GM12864 (cell line): Measurements from ENCODE around the gene NRGN.

Source experiments
- DNase-seq: peaks from one replicate; pipeline ENCODE4 v3.0.0-alpha.2; 2011; ENCODE audit warnings: low read depth
- H3K4me3 ChIP-seq: 2 replicates; pipeline ENCODE4 v1.5.1; 2011; ENCODE audit warnings: mild to moderate bottlenecking, low read depth, low read length, control low read depth
- TF ChIP-seq, protein P1 (sequence below): IDR thresholded peaks from 2 replicates; pipeline ENCODE4 v1.5.1; 2011; ENCODE audit warnings: low read depth, mild to moderate bottlenecking, moderate library complexity, low read length, control low read depth, inconsistent platforms; ENCODE audit errors: missing control alignments

The NRGN gene

GRCh38 chr11:124725719-124726105 is 14.0 kb upstream of the NRGN start:
- DNase-seq: no peak
- no peak overlapping the region for H3K4me3 ChIP-seq
- TF ChIP-seq, protein P1, sequence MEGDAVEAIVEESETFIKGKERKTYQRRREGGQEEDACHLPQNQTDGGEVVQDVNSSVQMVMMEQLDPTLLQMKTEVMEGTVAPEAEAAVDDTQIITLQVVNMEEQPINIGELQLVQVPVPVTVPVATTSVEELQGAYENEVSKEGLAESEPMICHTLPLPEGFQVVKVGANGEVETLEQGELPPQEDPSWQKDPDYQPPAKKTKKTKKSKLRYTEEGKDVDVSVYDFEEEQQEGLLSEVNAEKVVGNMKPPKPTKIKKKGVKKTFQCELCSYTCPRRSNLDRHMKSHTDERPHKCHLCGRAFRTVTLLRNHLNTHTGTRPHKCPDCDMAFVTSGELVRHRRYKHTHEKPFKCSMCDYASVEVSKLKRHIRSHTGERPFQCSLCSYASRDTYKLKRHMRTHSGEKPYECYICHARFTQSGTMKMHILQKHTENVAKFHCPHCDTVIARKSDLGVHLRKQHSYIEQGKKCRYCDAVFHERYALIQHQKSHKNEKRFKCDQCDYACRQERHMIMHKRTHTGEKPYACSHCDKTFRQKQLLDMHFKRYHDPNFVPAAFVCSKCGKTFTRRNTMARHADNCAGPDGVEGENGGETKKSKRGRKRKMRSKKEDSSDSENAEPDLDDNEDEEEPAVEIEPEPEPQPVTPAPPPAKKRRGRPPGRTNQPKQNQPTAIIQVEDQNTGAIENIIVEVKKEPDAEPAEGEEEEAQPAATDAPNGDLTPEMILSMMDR: no peak

DNA sequence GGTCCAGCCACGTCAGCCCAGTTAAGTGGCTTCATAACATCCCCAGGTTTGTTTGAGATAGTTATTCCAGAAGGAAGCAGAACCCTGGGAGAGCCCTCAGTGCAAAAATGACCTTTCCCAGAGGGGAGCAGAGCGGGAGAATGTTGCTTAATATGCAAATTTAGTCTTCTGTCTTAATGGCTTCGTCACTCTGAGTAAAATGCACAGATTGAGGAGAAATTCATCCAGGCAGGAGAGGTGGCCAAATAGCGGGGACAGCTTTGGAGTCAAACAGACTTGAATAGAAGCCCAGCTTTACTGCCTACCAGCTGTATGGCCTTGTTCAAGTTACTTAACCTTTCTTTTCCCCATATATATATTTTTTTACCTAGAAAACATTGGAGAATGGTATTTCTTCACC is 12.3 kb upstream of the NRGN start:
- TF ChIP-seq, protein P1: no peak
- H3K4me3 ChIP-seq: no peak overlapping the region
- no peak for DNase-seq

DNA sequence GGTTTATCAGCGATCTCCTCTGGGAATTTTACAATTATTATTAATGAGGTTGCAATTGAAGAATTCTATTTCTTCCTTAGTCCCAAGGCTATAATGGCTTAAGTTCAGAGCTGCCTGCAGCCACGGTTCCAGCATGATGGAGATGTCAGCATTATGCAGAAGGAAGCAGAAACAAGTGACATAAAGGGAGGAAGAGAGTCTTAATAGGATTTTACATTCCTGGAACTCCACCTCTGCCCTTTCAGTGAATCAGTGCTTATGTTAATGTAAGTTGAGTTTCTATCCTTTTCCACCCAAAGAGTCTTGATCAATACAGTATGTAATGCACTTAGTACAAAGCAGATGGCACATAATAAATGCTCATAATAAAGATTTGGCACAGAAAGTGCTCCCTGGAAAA is 11.6 kb upstream of the NRGN start:
- H3K4me3 ChIP-seq: no peak overlapping the region
- no peak for DNase-seq
- TF ChIP-seq, protein P1: no peak

DNA sequence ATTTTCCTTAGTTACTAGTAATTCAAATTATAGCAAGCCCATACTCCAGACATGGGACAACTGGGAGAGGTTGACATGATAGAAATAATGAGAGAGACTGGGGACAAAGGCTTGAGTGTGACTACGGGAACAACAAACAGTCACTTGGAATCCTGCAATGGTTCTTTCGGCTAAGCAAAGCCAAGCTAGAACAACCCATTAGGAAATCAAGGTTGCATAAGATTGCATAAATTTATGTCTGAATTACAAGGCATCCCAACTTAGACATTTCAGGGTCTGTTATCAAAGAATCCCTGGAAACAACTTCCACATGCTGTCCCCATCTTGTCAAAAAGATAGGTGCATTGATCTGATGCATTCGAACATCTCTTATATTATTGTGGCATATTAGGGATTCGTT is 10.2 kb upstream of the NRGN start:
- no peak overlapping the region for H3K4me3 ChIP-seq
- TF ChIP-seq, protein P1: no peak
- DNase-seq: no peak

DNA sequence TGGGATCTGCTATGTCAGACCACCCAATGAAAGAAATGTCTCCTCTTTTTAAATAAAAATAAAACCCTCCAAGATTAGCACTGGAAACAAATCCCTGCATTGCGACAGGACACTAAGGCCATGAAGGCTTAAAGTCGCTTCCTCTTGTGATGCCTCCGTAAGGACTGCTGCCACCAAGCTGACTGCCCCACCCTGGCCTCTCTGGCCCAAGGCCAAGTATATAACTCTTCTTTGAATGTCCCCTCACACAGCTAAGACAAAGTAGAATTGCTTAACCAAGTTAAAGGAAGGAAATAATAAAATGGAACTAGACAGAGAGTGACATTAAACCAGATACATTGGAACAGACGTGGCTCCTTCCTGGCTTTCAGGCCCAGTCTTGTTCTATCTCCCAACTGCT is 7.5 kb upstream of the NRGN start:
- TF ChIP-seq, protein P1: no peak
- H3K4me3 ChIP-seq: no peak overlapping the region
- no peak for DNase-seq

DNA sequence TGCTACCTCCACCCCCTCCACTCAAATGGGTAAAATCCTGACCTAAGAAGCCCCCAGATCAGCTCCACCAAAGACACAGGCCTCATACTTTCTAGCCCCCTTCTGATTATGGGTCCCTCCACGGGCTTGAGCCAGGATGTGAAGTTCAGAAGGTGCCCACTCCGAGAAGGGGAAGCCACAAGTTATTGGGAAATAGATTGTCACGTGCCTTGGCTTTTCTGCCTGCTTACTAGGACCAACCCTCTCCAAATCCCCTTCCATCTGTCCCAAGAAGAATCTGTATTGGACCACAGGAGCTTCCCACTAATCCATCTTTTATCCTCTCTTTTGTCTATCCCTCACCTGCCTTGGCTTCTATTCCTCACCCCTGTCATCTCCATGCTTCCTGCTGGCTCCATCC is 3.0 kb upstream of the NRGN start:
- H3K4me3 ChIP-seq: no peak overlapping the region
- no peak for DNase-seq
- TF ChIP-seq, protein P1: no peak

DNA sequence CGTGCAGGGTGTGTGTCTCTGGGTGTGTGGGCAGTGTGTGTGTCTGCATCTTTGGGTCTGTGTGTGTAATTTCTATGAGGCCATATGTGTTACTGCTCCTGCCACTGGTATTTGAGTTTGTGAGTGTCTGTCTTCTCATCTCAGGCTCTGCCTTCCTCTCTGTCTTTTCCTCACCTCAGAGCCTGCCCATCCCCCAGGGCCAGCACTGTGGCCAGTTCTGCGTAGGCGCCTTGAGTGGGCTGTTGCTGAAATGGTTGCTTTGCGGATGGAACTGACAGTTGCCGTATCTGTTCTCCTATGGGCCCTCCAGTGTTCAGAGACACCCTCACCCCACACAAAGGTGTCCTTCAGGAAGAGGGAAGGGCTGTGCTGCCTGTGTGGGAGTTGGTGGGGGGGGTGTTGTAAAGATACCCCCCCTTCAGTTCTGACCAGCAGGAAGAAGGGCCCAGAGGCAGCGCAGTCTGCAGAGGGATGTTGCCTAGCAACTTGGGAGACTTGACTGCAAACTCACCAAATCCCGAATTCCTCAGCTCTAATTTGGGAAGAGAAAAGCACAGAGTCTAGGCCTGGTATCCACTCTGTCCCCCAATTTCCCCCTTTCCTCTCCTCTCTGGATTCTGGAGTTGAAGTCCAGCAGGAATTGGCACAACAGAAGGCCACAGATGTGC is 2.0 kb upstream of the NRGN start:
- H3K4me3 ChIP-seq: no peak overlapping the region
- TF ChIP-seq, protein P1: no peak

More for the DNA sequence above, 2.0 kb upstream of the NRGN start:
- DNase-seq: no peak
